HCT116 (cell line): Measurements from ENCODE around the gene TMEM130. TPM values are rescaled to one million over a fixed set of nuclear protein-coding genes. Genes with fewer than 3 reads are reported as not detected.

Source experiments
- ATAC-seq: fragments of 200-7000 bp; cut with Tn5 transposase; 2 replicates; pipeline ENCODE4 v1.9.1; 2020; ENCODE audit warnings: mild to moderate bottlenecking, moderate library complexity
- BruUV-seq: library from RNA; stranded (reverse); fragments of 400-500 nt; replicated peaks from 2 replicates; lab custom pipeline; 2021; lab: Mats Ljungman, UMichigan
- CTCF ChIA-PET: fragments of 300-600 bp; sonication (Branson Sonifier 250); formaldehyde crosslinking; loops from one replicate; lab custom pipeline; 2021; ENCODE audit warnings: antibody characterized with exemption; lab: Charles Lee
- POLR2A ChIA-PET: fragments of 300-600, 350-600 bp; sonication (Branson Sonifier 250); formaldehyde crosslinking; loops from one replicate; lab custom pipeline; 2021; ENCODE audit warnings: antibody characterized with exemption; lab: Charles Lee
- RAD21 ChIA-PET, 2 experiments: fragments of 300-600 bp; sonication (Branson Sonifier 250); formaldehyde crosslinking; loops; one replicate each; lab custom pipeline; 2023; ENCODE audit warnings: low total read pairs in 2 of 2; ENCODE audit not compliant: uncharacterized antibody in 2 of 2, unreplicated experiment in 2 of 2, low non-redundant PET in 1 of 2; lab: Charles Lee
- DNase-seq: peaks from one replicate; pipeline ENCODE4 v3.0.0-alpha.2; 2010; ENCODE audit warnings: low read depth, low spot score
- H2AFZ ChIP-seq: fragments of 200-600 bp; shearing (Covaris generic), sonication (generic); 2 replicates; pipeline ENCODE4 v1.6.1; 2017; ENCODE audit warnings: low read depth, mixed run types, mixed read lengths, antibody characterized with exemption, low read length; ENCODE audit not compliant: poor library complexity, severe bottlenecking
- H3K27ac ChIP-seq: 2 replicates; pipeline ENCODE4 v1.5.1; 2012; ENCODE audit warnings: low read depth, low read length
- H3K27me3 ChIP-seq: fragments of 200-600 bp; sonication (generic); 2 replicates; pipeline ENCODE4 v1.6.1; 2016; ENCODE audit warnings: mixed run types, low read length, mixed read lengths; ENCODE audit not compliant: insufficient read depth
- H3K36me3 ChIP-seq, 2 experiments: fragments of 200-500 bp in 1 of 2; fragments of 200-600 bp in 1 of 2; sonication (Bioruptor generic) in 1 of 2; sonication (generic) in 1 of 2; 2 replicates each; pipeline versions ENCODE4 v1.5.1 to v1.6.1; 2014 to 2016; ENCODE audit warnings: low read length in 2 of 2, inconsistent platforms in 1 of 2, mixed read lengths in 1 of 2, mixed run types in 1 of 2; ENCODE audit not compliant: insufficient read depth in 2 of 2, control insufficient read depth in 1 of 2
- H3K4me1 ChIP-seq, 2 experiments: fragments of 200-600 bp in 1 of 2; sonication (generic) in 1 of 2; 2 replicates each; pipeline versions ENCODE4 v1.5.1 to v1.6.1; 2012 to 2017; ENCODE audit warnings: low read length in 2 of 2, inconsistent platforms in 1 of 2, mild to moderate bottlenecking in 1 of 2, mixed read lengths in 1 of 2, mixed run types in 1 of 2, moderate library complexity in 1 of 2; ENCODE audit not compliant: insufficient read depth in 2 of 2, control insufficient read depth in 1 of 2
- H3K4me2 ChIP-seq: fragments of 200-600 bp; sonication (generic); 2 replicates; pipeline ENCODE4 v1.6.1; 2017; ENCODE audit warnings: mixed run types, low read length, mixed read lengths
- H3K4me3 ChIP-seq, 2 experiments: fragments of 200-600 bp in 1 of 2; sonication (generic) in 1 of 2; replicated peaks in 1 of 2; 2 replicates each; pipeline ENCODE4 v1.5.1; 2011 to 2016; ENCODE audit warnings: low read length in 2 of 2, control low read depth in 1 of 2, low read depth in 1 of 2, mild to moderate bottlenecking in 1 of 2, mixed read lengths in 1 of 2, mixed run types in 1 of 2
- H3K79me2 ChIP-seq: fragments of 200-600 bp; sonication (generic); 2 replicates; pipeline ENCODE4 v1.6.1; 2017; ENCODE audit warnings: mild to moderate bottlenecking, mixed run types, low read length, moderate library complexity, mixed read lengths; ENCODE audit not compliant: insufficient read depth
- H3K9ac ChIP-seq: fragments of 200-600 bp; sonication (generic); 2 replicates; pipeline ENCODE4 v1.6.1; 2016; ENCODE audit warnings: low read length, mixed read lengths
- H3K9me2 ChIP-seq: fragments of 200-600 bp; sonication (generic), shearing (Covaris generic); 2 replicates; pipeline ENCODE4 v1.6.1; 2017; ENCODE audit warnings: mixed run types, mild to moderate bottlenecking, moderate library complexity; ENCODE audit not compliant: insufficient read depth
- H3K9me3 ChIP-seq, 2 experiments: fragments of 200-500 bp in 1 of 2; fragments of 200-600 bp in 1 of 2; sonication (Bioruptor generic) in 1 of 2; sonication (generic) in 1 of 2; 2 replicates each; pipeline ENCODE4 v1.6.1; 2014 to 2017; ENCODE audit warnings: low read length in 2 of 2, mixed read lengths in 2 of 2, inconsistent platforms in 1 of 2, low read depth in 1 of 2, mild to moderate bottlenecking in 1 of 2, mixed run types in 1 of 2, moderate library complexity in 1 of 2; ENCODE audit not compliant: control insufficient read depth in 1 of 2, insufficient read depth in 1 of 2
- H4K20me1 ChIP-seq: fragments of 200-600 bp; sonication (generic), shearing (Covaris generic); 2 replicates; pipeline ENCODE4 v1.6.1; 2017; ENCODE audit warnings: mixed run types, mild to moderate bottlenecking, moderate library complexity; ENCODE audit not compliant: insufficient read depth
- CBX3 ChIP-seq: IDR thresholded peaks from 2 replicates; pipeline ENCODE4 v1.6.1; 2012; ENCODE audit warnings: low read depth
- FOSL1 ChIP-seq: IDR thresholded peaks from 2 replicates; pipeline ENCODE4 v1.6.1; 2012; ENCODE audit warnings: low read depth
- JUND ChIP-seq: IDR thresholded peaks from 2 replicates; pipeline ENCODE4 v1.6.1; 2012
- POLR2A ChIP-seq: IDR thresholded peaks from 2 replicates; pipeline ENCODE4 v1.7.0; 2011; ENCODE audit warnings: borderline replicate concordance; ENCODE audit not compliant: insufficient read depth, insufficient read length; ENCODE audit errors: extremely low read depth
- SIN3A ChIP-seq: IDR thresholded peaks from 2 replicates; pipeline ENCODE4 v1.6.1; 2012; ENCODE audit warnings: low read depth
- SP1 ChIP-seq: IDR thresholded peaks from 2 replicates; pipeline ENCODE4 v1.6.1; 2012; ENCODE audit warnings: low read depth
- YY1 ChIP-seq: IDR thresholded peaks from 2 replicates; pipeline ENCODE4 v1.6.1; 2011; ENCODE audit warnings: low read length, low read depth, moderate library complexity, mild to moderate bottlenecking; ENCODE audit not compliant: insufficient replicate concordance; ENCODE audit errors: extremely low read depth
- intact Hi-C: fragments of 100-400 bp; cut with micrococcal nuclease; formaldehyde crosslinking; loops from 2 replicates; pipeline ENCODE4 v1.10.0; 2022
- total RNA-seq: library from RNA; stranded (reverse); gene quantifications from one replicate; pipeline ENCODE4 v1.2.1, GENCODE V29; 2021; ENCODE audit not compliant: unreplicated experiment
- TF ChIP-seq, protein P1 (sequence below): IDR thresholded peaks from 2 replicates; pipeline ENCODE4 v1.6.1; 2012; ENCODE audit warnings: low read depth
- TF ChIP-seq, protein P2 (sequence below), 3 experiments: fragments of 200-600 bp in 1 of 3; sonication (generic) in 1 of 3; IDR thresholded peaks in 2 of 3; conservative IDR thresholded peaks in 1 of 3; 2 replicates each; pipeline ENCODE4 v1.5.1; 2012 to 2017; ENCODE audit warnings: low read depth in 2 of 3, low read length in 2 of 3, antibody characterized with exemption in 1 of 3, borderline replicate concordance in 1 of 3, control low read depth in 1 of 3, mild to moderate bottlenecking in 1 of 3, mixed read lengths in 1 of 3, mixed run types in 1 of 3, moderate library complexity in 1 of 3; ENCODE audit not compliant: insufficient read depth in 1 of 3
- TF ChIP-seq, protein P3 (sequence below): IDR thresholded peaks from 2 replicates; pipeline ENCODE4 v1.6.1; 2012
- TF ChIP-seq, protein P4 (sequence below): IDR thresholded peaks from 2 replicates; pipeline ENCODE4 v1.6.1; 2011; ENCODE audit warnings: mild to moderate bottlenecking, low read length, moderate library complexity; ENCODE audit not compliant: insufficient replicate concordance; ENCODE audit errors: extremely low read depth

Gene TMEM130
- total RNA-seq, 1 experiment from 2014 or later, result not detected

DNA sequence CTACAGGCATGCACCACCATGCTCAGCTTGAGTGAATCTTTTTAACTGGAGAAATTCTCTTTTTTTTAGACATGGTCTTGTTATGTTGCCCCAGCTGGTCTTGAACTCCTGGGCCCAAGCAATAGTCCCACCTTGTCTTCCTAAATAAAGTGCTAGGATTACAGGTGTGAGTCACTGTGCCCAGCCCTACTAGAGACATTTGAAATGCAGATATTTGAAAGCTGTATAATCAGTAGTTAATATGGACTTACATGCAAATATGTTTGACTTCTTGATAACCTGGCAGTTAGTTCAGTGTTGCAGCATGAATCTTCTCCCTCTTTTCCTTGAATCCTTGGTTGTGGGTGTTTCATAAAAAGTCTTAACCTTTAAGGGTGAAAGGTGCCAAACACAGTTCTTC is 17.2 kb upstream of the TMEM130 start (continued):
- TF ChIP-seq, protein P1, sequence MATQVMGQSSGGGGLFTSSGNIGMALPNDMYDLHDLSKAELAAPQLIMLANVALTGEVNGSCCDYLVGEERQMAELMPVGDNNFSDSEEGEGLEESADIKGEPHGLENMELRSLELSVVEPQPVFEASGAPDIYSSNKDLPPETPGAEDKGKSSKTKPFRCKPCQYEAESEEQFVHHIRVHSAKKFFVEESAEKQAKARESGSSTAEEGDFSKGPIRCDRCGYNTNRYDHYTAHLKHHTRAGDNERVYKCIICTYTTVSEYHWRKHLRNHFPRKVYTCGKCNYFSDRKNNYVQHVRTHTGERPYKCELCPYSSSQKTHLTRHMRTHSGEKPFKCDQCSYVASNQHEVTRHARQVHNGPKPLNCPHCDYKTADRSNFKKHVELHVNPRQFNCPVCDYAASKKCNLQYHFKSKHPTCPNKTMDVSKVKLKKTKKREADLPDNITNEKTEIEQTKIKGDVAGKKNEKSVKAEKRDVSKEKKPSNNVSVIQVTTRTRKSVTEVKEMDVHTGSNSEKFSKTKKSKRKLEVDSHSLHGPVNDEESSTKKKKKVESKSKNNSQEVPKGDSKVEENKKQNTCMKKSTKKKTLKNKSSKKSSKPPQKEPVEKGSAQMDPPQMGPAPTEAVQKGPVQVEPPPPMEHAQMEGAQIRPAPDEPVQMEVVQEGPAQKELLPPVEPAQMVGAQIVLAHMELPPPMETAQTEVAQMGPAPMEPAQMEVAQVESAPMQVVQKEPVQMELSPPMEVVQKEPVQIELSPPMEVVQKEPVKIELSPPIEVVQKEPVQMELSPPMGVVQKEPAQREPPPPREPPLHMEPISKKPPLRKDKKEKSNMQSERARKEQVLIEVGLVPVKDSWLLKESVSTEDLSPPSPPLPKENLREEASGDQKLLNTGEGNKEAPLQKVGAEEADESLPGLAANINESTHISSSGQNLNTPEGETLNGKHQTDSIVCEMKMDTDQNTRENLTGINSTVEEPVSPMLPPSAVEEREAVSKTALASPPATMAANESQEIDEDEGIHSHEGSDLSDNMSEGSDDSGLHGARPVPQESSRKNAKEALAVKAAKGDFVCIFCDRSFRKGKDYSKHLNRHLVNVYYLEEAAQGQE, result no peak
- no peak for TF ChIP-seq POLR2A
- TF ChIP-seq YY1, result no peak
- TF ChIP-seq, protein P2, sequence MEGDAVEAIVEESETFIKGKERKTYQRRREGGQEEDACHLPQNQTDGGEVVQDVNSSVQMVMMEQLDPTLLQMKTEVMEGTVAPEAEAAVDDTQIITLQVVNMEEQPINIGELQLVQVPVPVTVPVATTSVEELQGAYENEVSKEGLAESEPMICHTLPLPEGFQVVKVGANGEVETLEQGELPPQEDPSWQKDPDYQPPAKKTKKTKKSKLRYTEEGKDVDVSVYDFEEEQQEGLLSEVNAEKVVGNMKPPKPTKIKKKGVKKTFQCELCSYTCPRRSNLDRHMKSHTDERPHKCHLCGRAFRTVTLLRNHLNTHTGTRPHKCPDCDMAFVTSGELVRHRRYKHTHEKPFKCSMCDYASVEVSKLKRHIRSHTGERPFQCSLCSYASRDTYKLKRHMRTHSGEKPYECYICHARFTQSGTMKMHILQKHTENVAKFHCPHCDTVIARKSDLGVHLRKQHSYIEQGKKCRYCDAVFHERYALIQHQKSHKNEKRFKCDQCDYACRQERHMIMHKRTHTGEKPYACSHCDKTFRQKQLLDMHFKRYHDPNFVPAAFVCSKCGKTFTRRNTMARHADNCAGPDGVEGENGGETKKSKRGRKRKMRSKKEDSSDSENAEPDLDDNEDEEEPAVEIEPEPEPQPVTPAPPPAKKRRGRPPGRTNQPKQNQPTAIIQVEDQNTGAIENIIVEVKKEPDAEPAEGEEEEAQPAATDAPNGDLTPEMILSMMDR (IDR thresholded peaks at IDR 0.05 in 2 of 3, conservative IDR thresholded peaks at IDR 0.05 in 1 of 3; ENCODE audit: borderline replicate concordance in 1 of 3, insufficient read depth in 1 of 3, low read depth in 2 of 3, low read length in 2 of 3), result no peak

DNA sequence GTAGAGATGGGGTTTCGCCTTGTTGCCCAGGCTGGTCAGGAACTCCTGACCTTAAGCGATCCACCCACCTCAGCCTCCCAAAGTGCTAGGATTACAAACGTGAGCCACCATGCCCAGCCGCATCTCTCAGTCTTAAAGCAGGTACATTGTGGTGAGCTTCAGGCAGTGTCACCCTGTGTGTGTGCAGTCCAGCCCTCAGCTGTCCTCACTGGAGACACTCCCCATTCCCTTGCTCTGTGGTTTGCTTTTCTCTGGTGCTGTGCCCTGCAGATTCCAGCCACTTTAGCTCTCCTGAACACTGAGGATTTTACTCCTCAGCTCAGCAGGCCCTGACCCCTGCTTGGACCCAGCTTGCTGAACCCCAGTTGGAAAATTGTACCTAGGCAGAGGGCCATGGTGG is 14.6 kb upstream of the TMEM130 start:
- no TSS peak for BruUV-seq
- H3K4me2 ChIP-seq, result no peak overlapping the region
- no peaks in the 10 kb centered on the region for H3K27me3 ChIP-seq
- H3K9me2 ChIP-seq, result no peaks in the 10 kb centered on the region
- H2AFZ ChIP-seq, result no peak overlapping the region
- no peak overlapping the region for H3K9ac ChIP-seq
- H3K27ac ChIP-seq, result no peak overlapping the region
- ATAC-seq (no peak), DNase-seq (no peak)
- no peak overlapping the region for H3K4me3 ChIP-seq
- RAD21 ChIA-PET, result no interaction called here
- H4K20me1 ChIP-seq, result 0 out of 2 replicates have a peak, but pooled peaks cover 4% of the 10 kb centered on the region
- POLR2A ChIA-PET, result no interaction called here
- no peaks in the 10 kb centered on the region for H3K9me3 ChIP-seq
- intact Hi-C loops, result no loop called here
- H3K79me2 ChIP-seq, result peaks cover 75% of the 10 kb centered on the region
- peaks cover 41 to 43% of the 10 kb centered on the region in 2 experiments for H3K36me3 ChIP-seq
- CTCF ChIA-PET, result no interaction called here
- peaks cover 4 to 12% of the 10 kb centered on the region in 2 experiments for H3K4me1 ChIP-seq
- TF ChIP-seq, protein P1, result no peak
- no peak for TF ChIP-seq CBX3
- TF ChIP-seq SIN3A, result no peak
- TF ChIP-seq, protein P3, sequence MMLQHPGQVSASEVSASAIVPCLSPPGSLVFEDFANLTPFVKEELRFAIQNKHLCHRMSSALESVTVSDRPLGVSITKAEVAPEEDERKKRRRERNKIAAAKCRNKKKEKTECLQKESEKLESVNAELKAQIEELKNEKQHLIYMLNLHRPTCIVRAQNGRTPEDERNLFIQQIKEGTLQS, result no peak
- TF ChIP-seq SP1, result no peak
- no peak for TF ChIP-seq YY1
- TF ChIP-seq FOSL1, result no peak
- TF ChIP-seq, protein P4, sequence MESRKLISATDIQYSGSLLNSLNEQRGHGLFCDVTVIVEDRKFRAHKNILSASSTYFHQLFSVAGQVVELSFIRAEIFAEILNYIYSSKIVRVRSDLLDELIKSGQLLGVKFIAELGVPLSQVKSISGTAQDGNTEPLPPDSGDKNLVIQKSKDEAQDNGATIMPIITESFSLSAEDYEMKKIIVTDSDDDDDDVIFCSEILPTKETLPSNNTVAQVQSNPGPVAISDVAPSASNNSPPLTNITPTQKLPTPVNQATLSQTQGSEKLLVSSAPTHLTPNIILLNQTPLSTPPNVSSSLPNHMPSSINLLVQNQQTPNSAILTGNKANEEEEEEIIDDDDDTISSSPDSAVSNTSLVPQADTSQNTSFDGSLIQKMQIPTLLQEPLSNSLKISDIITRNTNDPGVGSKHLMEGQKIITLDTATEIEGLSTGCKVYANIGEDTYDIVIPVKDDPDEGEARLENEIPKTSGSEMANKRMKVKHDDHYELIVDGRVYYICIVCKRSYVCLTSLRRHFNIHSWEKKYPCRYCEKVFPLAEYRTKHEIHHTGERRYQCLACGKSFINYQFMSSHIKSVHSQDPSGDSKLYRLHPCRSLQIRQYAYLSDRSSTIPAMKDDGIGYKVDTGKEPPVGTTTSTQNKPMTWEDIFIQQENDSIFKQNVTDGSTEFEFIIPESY, result no peak
- no peak for TF ChIP-seq POLR2A
- no peak for TF ChIP-seq JUND
